GM18861 (cell line): ENCODE measurements around the gene TMEM108.

Experiments
- ATAC-seq: cut with Tn5 transposase; IDR thresholded peaks from one replicate; pipeline ENCODE4 v1.9.1; 2021; ENCODE audit not compliant: unreplicated experiment

TMEM108 gene

DNA sequence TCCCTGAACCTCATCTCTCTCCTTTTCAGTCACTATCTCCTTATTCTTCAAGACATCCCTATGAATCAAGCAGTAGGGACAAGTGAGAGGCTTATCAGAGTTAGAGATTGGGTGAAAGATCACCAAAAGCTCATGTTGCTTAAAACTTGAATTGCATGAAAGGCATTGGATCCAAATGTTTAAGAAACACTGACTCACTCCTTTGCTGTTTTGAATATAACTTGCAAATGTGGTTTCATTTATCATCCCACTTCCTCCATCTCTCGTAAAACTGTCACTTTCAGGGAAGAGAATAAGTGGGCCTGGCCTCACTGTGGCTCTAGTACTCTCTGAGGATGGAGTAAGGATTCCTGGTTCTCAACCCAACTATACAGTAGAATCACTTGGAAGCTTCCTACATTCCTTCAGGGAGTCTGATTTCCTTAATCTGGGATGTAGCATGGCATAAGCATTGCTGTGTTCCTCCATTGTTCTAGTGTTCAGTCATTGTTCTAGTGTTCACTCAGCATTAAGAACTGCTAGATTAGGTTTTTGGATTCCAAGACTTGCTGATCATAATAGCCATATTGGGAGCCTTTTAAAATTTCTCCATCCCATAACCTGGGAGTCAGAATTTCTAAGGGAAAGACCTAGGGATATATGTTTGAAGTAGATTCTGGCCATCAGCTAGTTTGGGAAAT, 171.8 kb downstream of the TMEM108 start:
- ATAC-seq = no peak

DNA sequence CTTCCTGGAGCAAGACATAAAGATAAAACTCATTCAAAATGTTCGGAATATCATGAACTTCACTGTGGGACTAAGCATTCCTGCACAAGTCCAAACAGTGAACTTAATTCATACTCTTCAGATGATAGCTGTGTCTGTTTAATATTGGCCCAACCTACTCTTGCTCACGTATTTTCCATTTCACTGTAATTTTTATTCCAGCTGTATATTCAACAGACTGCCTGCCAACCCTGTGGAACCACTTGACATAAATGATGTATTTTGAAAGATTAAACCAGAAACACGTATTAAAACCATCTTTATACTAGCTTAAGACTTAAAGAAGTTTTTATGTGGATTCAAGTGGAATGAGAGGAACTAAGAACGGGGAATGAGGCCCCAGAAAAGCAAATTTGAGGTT, 172.5 kb downstream of the TMEM108 start:
- ATAC-seq = no peak

DNA sequence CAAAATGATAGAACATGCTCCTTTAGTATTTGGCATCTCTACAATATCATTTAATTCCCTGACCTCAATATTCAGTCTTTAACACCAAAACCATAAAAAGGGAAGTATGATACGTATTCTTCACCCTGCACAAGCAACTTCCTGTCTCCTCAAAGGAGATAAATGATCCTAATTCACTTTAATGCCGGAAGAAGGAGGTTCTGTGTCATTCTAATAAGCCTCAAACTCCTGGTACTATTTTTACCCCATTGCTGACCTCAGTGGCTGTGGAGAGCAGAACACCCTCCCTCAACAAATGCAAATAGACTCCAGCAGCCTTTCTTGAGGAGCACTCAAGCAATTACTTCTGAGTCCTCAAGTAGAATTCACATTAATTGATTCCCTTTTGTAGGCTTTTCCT, 173.3 kb downstream of the TMEM108 start:
- ATAC-seq = peak; percentile 98

GRCh38 chr3:133211856-133212255, 173.7 kb downstream of the TMEM108 start:
- ATAC-seq = no peak

GRCh38 chr3:133213937-133214336, 175.7 kb downstream of the TMEM108 start:
- ATAC-seq = no peak

DNA sequence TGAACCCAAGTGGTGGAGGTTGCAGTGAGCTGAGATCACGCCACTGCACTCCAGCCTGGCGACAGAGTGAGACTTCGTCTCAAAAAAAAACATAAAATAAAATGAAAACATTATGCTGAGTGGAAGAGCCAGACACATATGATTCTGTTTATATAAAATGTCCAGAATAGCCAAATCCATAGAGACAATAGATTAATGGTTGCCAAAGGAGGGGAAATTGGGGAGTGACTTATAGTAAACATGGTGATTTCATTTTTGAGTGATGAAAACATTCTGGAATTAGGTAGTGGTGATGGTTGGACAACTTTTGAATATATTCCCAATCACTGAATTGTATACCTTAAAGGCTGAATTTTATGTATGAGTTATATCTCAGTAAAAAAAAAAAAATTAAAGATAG, 189.6 kb downstream of the TMEM108 start:
- no peak for ATAC-seq

DNA sequence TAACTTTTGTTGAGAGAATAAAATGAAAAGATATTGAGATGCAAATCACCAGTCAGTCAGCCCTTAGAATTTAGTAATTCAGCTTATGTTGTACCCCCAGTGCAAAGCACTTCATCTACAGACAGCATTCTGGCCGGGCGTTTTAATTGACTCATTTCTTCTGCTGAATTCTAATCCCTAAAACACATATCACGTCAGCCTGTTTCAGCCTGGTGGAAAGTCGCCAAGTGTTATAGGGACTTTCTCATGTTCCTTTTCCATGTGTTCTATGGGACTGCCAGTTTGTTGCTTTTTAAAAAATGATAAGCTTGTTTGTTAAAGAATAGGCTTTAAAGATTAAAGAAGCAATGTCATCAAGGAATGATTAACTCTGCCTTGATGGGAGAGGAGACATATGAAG, 192.0 kb downstream of the TMEM108 start:
- no peak for ATAC-seq

DNA sequence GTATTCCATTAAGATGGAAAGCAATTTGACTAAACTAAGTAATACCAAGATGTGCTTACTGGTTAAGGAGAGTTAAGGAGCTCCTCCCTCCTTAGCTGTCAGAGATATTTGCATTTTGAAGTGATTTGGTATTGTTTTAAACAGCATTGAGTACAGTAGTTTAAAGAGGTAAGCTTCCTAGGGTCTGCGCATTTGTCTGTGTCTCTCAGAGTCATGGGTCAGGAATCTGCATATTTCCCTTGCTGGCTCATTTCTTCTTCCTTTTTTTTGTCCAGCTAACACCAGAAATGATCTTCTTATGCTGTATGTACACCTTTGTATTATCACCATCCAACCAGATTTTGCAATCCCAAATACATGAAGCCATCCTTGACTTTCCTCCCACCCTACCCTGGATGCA, 198.7 kb downstream of the TMEM108 start:
- no peak for ATAC-seq

GRCh38 chr3:133237380-133237779, 199.2 kb downstream of the TMEM108 start:
- no peak for ATAC-seq

DNA sequence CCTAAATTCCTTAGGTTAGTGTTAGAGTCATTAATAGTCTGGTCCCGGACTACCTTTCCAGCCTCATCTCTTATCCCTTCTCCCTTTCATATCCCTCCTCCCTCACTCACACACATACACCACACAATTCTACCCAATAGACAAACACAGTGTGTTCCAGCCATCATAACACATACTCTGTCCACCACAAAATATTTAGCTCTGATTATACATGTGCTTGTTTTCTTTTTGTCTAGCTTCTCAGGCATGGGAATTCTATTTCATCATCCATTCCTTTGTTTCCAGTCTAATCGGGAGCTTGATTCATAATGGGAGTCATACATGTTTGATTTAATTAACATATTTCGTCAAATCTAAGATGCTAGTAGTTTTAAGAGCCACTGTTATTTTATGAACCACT, 199.8 kb downstream of the TMEM108 start:
- ATAC-seq = no peak

GRCh38 chr3:133246119-133246518, 207.9 kb downstream of the TMEM108 start:
- no peak for ATAC-seq

GRCh38 chr3:133246773-133247172, 208.6 kb downstream of the TMEM108 start:
- ATAC-seq = no peak

GRCh38 chr3:133248389-133248788, 210.2 kb downstream of the TMEM108 start:
- no peak for ATAC-seq

DNA sequence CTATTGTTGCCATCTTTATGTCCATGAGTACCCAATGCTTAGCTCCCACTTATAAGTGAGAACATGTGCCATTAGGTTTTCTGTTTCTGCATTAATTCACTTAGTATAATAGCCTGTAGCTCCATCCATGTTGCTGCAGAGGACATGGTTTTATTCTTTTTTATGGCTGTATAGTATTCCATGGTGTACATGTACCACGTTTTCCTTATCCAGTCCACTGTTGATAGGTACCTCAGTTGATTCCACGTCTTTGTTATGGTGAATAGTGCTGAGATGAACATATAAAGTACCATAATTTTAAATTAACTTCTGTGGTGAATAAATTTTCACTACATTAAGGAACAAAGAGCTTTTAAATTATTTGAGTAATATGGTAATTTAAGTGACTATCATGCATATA, 211.3 kb downstream of the TMEM108 start:
- ATAC-seq = no peak

DNA sequence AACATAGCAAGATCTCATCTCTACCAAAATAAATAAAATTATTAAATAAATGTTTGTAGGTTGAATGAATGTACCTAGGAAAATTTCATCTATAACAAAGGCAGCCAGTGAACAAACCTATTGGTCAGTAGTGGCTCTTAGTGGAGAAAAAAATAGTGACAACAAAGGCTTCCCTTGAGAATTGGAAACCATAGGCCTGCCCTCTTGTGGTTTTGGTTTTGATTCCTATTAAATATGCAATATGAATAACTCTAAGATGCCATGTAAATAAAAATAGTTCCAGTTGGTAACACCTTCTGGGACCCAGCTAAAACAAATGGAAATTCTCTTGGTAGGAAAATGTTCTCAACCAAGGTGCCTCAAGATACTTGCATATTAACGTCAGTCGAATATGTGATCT, 216.0 kb downstream of the TMEM108 start:
- ATAC-seq = no peak

- no peak for ATAC-seq
Observed at GRCh38 chr3:133254716-133255115, 216.5 kb downstream of the TMEM108 start.

DNA sequence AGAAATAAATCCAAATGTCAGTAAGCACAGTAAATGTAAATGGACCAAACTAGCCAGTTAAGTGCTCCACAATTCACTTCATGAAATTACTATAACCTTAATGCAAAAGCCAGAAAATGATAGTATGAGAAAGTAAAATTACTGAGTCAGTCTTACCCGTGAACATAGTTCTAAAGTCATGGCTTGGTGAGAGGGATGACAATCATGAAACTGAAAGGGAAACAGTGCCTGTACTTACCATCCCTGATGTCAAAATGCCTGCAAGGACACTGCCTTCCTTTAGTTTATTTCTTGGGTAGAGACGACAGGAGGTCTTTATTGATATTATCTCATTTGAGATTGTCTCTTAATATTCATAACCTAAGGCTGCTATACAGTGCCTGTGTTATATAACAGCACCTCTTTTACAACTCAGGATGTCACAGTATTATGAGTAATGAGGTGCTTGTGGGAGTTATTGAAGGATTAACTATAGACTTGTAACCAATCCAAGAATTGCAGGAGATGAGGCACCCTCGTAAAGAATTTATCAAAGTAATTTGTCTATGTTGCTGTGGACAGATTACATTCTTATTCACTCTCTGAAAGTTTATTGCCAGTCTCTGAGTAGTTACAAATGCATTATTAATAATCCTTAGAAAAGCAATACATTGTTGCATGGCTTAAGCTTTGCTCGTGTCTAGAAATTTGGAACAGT, 218.7 kb downstream of the TMEM108 start:
- ATAC-seq = no peak

GRCh38 chr3:133258358-133258757, 220.2 kb downstream of the TMEM108 start:
- ATAC-seq = no peak

- no peak for ATAC-seq
Observed at GRCh38 chr3:133259767-133260166, 221.6 kb downstream of the TMEM108 start.

DNA sequence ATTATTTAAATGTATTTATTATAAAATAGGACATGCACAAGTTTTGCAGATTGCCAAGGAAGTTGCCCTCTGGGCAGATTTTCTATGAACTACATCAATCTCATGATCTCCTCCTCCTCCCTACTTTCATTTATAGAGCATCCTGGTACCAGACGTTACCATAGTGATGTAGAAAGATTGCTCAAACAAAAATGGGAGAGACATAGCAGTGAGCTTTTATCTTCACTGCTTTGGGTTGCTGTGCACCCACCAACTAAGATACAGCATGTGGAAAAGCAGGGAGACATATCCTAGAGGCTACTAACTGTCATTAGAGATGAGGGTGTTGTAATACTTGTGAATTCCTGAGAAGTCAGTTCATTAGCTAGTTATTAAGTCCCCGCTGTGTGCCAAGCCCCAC, 224.1 kb downstream of the TMEM108 start:
- ATAC-seq = no peak

- no peak for ATAC-seq
Observed at GRCh38 chr3:133264920-133265319, 226.7 kb downstream of the TMEM108 start.

- ATAC-seq = no peak
Observed at GRCh38 chr3:133268726-133269134, 230.5 kb downstream of the TMEM108 start.

GRCh38 chr3:133269393-133269792, 231.2 kb downstream of the TMEM108 start:
- no peak for ATAC-seq
